LNCAP (cell line): Measurements from ENCODE around the gene PDE1C.

ENCODE experiments used
- CTCF ChIP-seq: fragments of 450-650 bp; IDR thresholded peaks from 2 replicates; pipeline ENCODE4 v1.5.1; 2017; ENCODE audit warnings: mild to moderate bottlenecking

Gene PDE1C

GRCh38 chr7:32030904-32031692, 39.1 kb downstream of the PDE1C start:
- no peak for TF ChIP-seq CTCF

DNA sequence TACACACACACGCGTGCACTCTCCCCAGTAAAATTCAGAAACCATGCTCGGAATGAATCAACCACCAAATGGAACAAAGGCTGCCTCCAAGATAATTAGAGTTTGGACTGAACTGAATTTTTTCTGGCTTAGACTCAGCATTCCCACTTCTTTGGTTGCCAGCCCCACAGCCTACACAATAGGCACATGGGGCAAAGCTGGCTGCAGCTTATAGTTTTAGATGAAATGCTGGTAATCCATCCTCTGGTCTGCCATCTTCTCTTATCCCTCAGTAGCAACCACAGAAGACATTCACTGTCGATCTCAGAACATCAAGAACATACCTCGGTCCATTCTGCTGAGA, 44.2 kb downstream of the PDE1C start:
- no peak for TF ChIP-seq CTCF

GRCh38 chr7:32025381-32026082, 44.7 kb downstream of the PDE1C start:
- TF ChIP-seq CTCF = no peak

- no peak for TF ChIP-seq CTCF
Measured at GRCh38 chr7:32023376-32023775, 46.8 kb downstream of the PDE1C start.

- TF ChIP-seq CTCF = no peak
Measured at GRCh38 chr7:32022966-32023365, 47.2 kb downstream of the PDE1C start.

DNA sequence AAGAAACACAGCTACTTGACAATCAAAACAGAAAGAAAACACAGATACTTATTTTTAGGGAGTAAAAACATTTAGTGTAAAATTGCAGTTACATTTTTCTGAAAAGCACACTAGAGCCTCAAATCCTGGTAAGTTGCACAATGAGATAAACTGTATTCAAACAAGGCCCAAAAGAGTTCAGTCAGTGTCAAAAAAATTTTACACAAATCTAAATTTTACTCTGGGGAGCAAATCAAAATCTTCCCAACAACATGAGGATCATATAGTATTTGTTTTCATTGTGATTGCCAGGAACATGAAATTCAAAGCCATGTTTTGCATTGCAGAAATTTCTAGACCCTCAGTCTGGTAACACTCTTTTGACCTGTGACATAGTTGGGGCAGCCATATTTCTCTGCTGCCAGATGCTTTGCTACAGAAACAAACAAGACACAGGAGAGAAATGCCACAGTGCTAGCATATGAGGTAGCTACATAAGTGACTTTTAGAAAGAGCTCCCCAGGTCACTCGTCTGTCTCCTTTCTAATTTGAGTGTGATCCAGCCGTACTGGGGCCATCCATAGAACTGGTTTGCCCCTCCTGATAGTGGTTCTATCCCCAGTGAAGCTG, 49.6 kb downstream of the PDE1C start:
- TF ChIP-seq CTCF = no peak

GRCh38 chr7:32018845-32019578, 51.2 kb downstream of the PDE1C start:
- no peak for TF ChIP-seq CTCF
